Heart left ventricle (tissue), 16 donors: ENCODE results near the gene RBM10. TPM values are rescaled to one million over a fixed set of nuclear protein-coding genes. Genes with fewer than 3 reads are reported as not detected.

Experiments used
- ATAC-seq, 4 donors: fragments of 200-7000 bp; cut with Tn5 transposase; one replicate each; pipeline ENCODE4 v1.9.1; 2020 to 2022; ENCODE audit warnings: moderate library complexity in 4 of 4, mild to moderate bottlenecking in 3 of 4, moderate number of reproducible peaks in 1 of 4
- DNase-seq, 5 donors: peaks; one replicate each; pipeline ENCODE4 v3.0.0-alpha.2; 2020
- H3K27ac ChIP-seq, 12 donors: fragments of 200-600 bp; sonication (generic) in 4 of 12; one replicate each; pipeline versions ENCODE4 v1.5.0 to v1.8.0; 2016 to 2022; ENCODE audit warnings: mild to moderate bottlenecking in 2 of 12
- H3K27me3 ChIP-seq, 9 donors: fragments of 200-600 bp; sonication (generic) in 2 of 9; one replicate each; pipeline versions ENCODE4 v1.5.1 to v1.8.0; 2016 to 2022; ENCODE audit warnings: mild to moderate bottlenecking in 3 of 9
- H3K36me3 ChIP-seq, 9 donors: fragments of 200-600 bp; sonication (generic) in 2 of 9; one replicate each; pipeline versions ENCODE4 v1.5.0 to v1.8.0; 2018 to 2022; ENCODE audit warnings: mild to moderate bottlenecking in 2 of 9
- H3K4me1 ChIP-seq, 12 donors: fragments of 200-600 bp; sonication (generic) in 4 of 12; one replicate each; pipeline versions ENCODE4 v1.5.0 to v1.8.0; 2016 to 2022; ENCODE audit warnings: mild to moderate bottlenecking in 3 of 12
- H3K4me3 ChIP-seq, 12 donors: fragments of 200-600 bp; sonication (generic) in 4 of 12; one replicate each; pipeline versions ENCODE4 v1.5.0 to v1.8.0; 2017 to 2022; ENCODE audit warnings: mild to moderate bottlenecking in 9 of 12, moderate library complexity in 4 of 12
- H3K9me3 ChIP-seq, 12 donors: fragments of 200-600 bp; sonication (generic) in 4 of 12; one replicate each; pipeline versions ENCODE4 v1.5.0 to v1.8.0; 2016 to 2022; ENCODE audit warnings: mild to moderate bottlenecking in 1 of 12
- POLR2A ChIP-seq, 2 donors: fragments of 450-650 bp; IDR thresholded peaks; one replicate each; pipeline ENCODE4 v1.6.1; 2017; ENCODE audit warnings: antibody characterized with exemption in 2 of 2, mild to moderate bottlenecking in 2 of 2, moderate library complexity in 2 of 2
- WGBS, 4 donors: extraction: QIAGEN DNeasy Blood & Tissue Kit in 2 of 4; methylation state at CpG; one replicate each; pipeline versions ENCODE4 v1.1.5 to v1.1.7; 2013 to 2018; 5-methylcytosine and 5-hydroxymethylcytosine counted together
- intact Hi-C, 10 donors: fragments of 100-400 bp; cut with DNase I; formaldehyde crosslinking; loops; one replicate each; pipeline versions ENCODE4 v1.11.1 to v1.14.2; 2022
- polyA plus RNA-seq, 2 donors: library from polyadenylated mRNA; stranded (reverse); fragments of 200-250 nt; gene quantifications; one replicate each; pipeline ENCODE4 v1.2.3, GENCODE V29; 2013
- total RNA-seq, 9 donors: library from RNA; depleted of rRNA in 2 of 9; stranded (reverse); fragments of >200 nt in 2 of 9; fragmentation: NEBNext Ultra II Directional in 3 of 9; extraction: Animal tissue kit (Norgen Biotek cat#: 25700) in 3 of 9; gene quantifications; one replicate each; pipeline versions ENCODE4 v1.1.0 to v1.2.4, GENCODE V29; 2016 to 2023
- TF ChIP-seq, protein P1 (sequence below), 12 donors: fragments of 200-600 bp; sonication (generic) in 4 of 12; IDR thresholded peaks; one replicate each; pipeline versions ENCODE4 v1.5.0 to v1.8.0; 2018 to 2022; ENCODE audit warnings: antibody characterized with exemption in 12 of 12, mild to moderate bottlenecking in 5 of 12
- donor health status: ischemic (EF 13 %, LVEDD 7.1; RV severe dilation, severe dysfunction).
- donor health status: healthy with polysubstance abuse.
- donor health status: DM: no; HTN: yes; CAD: no.
- donor health status: DM: no; HTN: no; CAD: no.
- donor health status: ischemic (EF 25% LVEDD 6.9; RV normal size, moderate dysfunction).
- donor health status: ischemic (EF 25% LVEDD 5.7; RV mildly dilated, moderate dysfunction).
- donor health status: healthy.
- donor health status: DM: yes; HTN: yes; CAD: no.
- donor health status: ischemic (EF 35%, LVEDD 5.7; RV mildly dilated, moderate dysfunction).
- donor health status: nonischemic (EF 11% LVEDD 7.7; RV severe dilation, severe dysfunction).
- donor health status: DM: yes; HTN: yes; CAD: no.
- donor health status: PGD.
- donor health status: ischemic (EF 29% LVEDD 5.4; RV normal size, mild dysfunction).
- donor health status: nonischemic (EF 23%, LVEDD 6.1; RV moderate dilation, normal function).

Gene RBM10
- total and polyA plus RNA-seq, 11 donors = 17.5 to 44.6 (median 28.3) TPM

DNA sequence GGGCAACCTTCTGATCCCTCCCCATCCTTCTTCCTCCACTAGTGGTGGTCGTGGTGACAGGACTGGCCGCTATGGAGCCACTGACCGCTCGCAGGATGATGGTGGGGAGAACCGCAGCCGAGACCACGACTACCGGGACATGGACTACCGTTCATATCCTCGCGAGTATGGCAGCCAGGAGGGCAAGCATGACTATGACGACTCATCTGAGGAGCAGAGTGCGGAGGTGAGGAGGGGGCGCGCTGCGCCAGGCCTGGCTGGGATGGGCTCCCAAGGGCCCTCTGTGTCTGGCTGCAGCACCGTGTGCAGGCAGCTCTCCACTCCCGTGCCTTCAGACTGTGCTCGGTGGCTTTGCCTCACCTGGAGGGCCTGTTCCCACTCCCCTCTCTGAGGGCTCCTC is 24.3 kb downstream of the RBM10 start:
- peak in 1 of 4 donors; percentile 3 for ATAC-seq
- 86 to 96% (median 95%) methylated on average over 13 to 19 of the region's 19 CpGs for WGBS, 4 donors
- Histone ChIP-seq H3K27ac (no peak overlapping the region), H3K4me1 (peaks cover 0 to 12% (median 0%) of the 10 kb centered on the region in 12 donors), H3K9me3 (no peaks in the 10 kb centered on the region), H3K36me3 (peaks cover 0 to 44% (median 33%) of the 10 kb centered on the region in 9 donors), H3K27me3 (no peaks in the 10 kb centered on the region), H3K4me3 (no peak overlapping the region)
- intact Hi-C loops = no loop called here
- no peak for DNase-seq
- TF ChIP-seq, protein P1, sequence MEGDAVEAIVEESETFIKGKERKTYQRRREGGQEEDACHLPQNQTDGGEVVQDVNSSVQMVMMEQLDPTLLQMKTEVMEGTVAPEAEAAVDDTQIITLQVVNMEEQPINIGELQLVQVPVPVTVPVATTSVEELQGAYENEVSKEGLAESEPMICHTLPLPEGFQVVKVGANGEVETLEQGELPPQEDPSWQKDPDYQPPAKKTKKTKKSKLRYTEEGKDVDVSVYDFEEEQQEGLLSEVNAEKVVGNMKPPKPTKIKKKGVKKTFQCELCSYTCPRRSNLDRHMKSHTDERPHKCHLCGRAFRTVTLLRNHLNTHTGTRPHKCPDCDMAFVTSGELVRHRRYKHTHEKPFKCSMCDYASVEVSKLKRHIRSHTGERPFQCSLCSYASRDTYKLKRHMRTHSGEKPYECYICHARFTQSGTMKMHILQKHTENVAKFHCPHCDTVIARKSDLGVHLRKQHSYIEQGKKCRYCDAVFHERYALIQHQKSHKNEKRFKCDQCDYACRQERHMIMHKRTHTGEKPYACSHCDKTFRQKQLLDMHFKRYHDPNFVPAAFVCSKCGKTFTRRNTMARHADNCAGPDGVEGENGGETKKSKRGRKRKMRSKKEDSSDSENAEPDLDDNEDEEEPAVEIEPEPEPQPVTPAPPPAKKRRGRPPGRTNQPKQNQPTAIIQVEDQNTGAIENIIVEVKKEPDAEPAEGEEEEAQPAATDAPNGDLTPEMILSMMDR (IDR thresholded peaks at IDR 0.05) = no peak
- no peak for TF ChIP-seq POLR2A (IDR thresholded peaks at IDR 0.05)

DNA sequence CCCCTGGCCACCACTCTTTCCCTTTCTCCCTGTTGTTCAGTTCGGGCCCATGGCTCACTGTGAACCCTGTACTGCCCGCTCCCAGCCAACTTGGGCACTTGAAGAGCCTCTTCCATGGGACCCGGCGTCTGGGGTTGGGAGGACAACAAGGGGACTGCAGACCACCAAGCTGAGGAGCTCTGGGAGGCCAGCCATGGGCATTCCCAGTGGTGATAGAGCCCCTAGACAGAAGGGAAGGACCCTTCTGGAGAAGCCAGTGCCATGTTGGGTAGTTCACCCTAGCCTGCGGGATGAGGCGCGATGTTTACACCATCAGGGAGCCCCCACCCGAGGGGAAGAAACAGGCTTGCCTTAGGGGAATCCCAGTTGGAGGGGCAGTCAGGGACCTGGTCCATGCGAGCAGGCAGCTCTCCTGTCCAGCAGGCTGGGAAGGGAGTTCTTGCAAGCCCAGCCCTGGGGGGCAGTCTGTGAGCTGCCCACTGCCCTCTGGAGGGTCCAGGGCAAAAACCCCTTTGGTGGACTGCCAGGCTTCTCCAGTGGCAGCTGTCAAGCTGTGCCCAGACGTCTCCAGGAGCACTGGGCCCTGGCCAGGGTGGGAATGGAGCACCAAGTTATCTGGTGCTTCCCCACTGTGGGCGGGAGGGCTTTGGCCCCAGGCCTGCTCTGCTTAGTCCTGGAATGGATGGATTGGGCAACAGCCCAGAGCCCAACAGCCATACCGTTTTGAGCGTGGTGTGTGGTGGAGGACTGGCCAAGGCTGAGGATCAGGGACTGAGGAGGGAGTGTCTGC is 24.9 kb downstream of the RBM10 start:
- no peak overlapping the region for H3K4me3 ChIP-seq
- DNase-seq = peak in 4 of 5 donors; percentile 41 to 69 (median 58)

DNA sequence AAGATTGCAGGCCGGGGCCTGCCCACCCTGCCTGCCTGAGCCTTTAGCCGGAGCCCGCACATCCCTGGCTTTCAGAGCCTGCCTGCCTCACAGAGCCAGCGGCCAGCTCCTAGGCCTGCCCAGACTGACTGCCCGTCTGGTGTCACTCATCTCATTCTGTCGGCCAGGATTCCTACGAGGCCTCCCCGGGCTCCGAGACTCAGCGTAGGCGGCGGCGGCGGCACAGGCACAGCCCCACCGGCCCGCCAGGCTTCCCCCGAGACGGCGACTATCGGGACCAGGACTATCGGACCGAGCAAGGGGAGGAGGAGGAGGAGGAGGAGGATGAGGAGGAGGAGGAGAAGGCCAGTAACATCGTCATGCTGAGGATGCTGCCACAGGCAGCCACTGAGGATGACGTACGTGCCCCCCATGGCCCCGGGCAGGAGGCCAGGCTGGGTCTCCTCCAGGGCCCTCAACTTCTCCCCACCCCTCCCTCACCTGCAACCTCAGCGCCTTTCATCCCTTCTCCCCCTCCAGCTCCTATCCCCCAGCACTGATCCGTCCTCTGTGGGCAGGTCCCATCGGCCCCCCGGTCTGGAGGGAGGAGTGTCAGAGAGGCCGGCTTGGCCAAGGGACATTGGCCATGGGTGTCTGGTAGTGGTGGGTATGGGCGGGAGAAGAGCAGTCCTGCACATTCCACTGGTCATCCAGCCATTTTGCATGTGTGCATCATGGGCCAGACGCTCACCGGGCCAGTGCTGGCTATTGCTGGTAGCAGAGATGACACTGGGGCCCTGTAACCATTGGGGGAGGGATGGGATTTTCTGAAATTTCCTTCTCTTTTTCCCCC is 26.1 kb downstream of the RBM10 start:
- intact Hi-C loops = no loop called here
- DNase-seq (no peak), ATAC-seq (no peak)
- H3K4me1 ChIP-seq = peaks cover 0 to 12% (median 0%) of the 10 kb centered on the region in 12 donors
- WGBS, 4 donors = 86 to 90% (median 88%) methylated on average over 31 to 34 of the region's 34 CpGs
- H3K36me3 ChIP-seq = peaks cover 0 to 58% (median 48%) of the 10 kb centered on the region in 9 donors
- no peak for TF ChIP-seq POLR2A (IDR thresholded peaks at IDR 0.05)
- TF ChIP-seq, protein P1 (IDR thresholded peaks at IDR 0.05) = no peak
- no peak overlapping the region for H3K27ac ChIP-seq
- H3K4me3 ChIP-seq = no peak overlapping the region
- H3K9me3 ChIP-seq = no peaks in the 10 kb centered on the region
- peaks cover 0 to 10% (median 0%) of the 10 kb centered on the region in 9 donors for H3K27me3 ChIP-seq

More for the DNA sequence above, 24.9 kb downstream of the RBM10 start:
- intact Hi-C loops = no loop called here
- Histone ChIP-seq H3K27me3 (no peaks in the 10 kb centered on the region), H3K36me3 (peaks cover 0 to 48% (median 36%) of the 10 kb centered on the region in 9 donors), H3K27ac (no peak overlapping the region), H3K9me3 (no peaks in the 10 kb centered on the region), H3K4me1 (peaks cover 0 to 12% (median 0%) of the 10 kb centered on the region in 12 donors)
- 60 to 74% (median 67%) methylated on average over 7 to 13 of the region's 13 CpGs for WGBS, 4 donors
- peak; percentile 79 to 94 (median 88) for ATAC-seq
- no peak for TF ChIP-seq POLR2A (IDR thresholded peaks at IDR 0.05)
- TF ChIP-seq, protein P1 (IDR thresholded peaks at IDR 0.05) = no peak

DNA sequence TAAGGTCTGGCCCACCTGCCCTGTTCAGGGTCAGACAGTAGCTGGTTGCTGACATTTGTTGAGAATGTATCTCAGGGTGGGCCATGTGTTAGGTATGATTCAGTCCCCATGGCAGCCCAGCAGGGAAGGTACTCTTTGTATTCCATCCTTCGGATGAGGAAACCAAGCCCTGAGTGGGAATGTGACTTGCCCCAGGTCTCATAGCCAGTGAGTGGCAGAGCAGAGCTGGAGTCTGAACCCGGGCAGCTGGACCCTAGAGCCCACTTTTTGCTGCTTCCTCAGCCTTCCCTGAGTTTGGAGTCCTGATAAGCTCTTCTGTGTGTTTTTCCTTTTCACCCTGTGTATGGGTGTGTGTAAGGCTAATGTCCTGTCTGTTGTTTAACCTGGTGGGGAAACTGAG is 27.0 kb downstream of the RBM10 start:
- H3K9me3 ChIP-seq = no peaks in the 10 kb centered on the region
- WGBS, 4 donors = 76 to 96% (median 93%) methylated on average over 2 of the region's 2 CpGs
- TF ChIP-seq, protein P1 (IDR thresholded peaks at IDR 0.05) = no peak
- no peak for TF ChIP-seq POLR2A (IDR thresholded peaks at IDR 0.05)
- DNase-seq (no peak), ATAC-seq (no peak)
- peaks cover 0 to 12% (median 0%) of the 10 kb centered on the region in 12 donors for H3K4me1 ChIP-seq
- intact Hi-C loops = no loop called here
- peaks cover 0 to 65% (median 56%) of the 10 kb centered on the region in 9 donors for H3K36me3 ChIP-seq
- no peak overlapping the region for H3K27ac ChIP-seq
- no peak overlapping the region for H3K4me3 ChIP-seq
- peaks cover 0 to 11% (median 0%) of the 10 kb centered on the region in 9 donors for H3K27me3 ChIP-seq
